ENCODE measurements around the gene PPP2R5C. TPM values are rescaled to one million over a fixed set of nuclear protein-coding genes. Genes with fewer than 3 reads are reported as not detected.

PPP2R5C gene
- total and polyA plus RNA-seq, 2 of the 4 experiments (the other 2 are of a cell fraction), result 65.9 to 78.7 TPM

GRCh38 chr14:101965181-101965544 lies 203.7 kb downstream of the PPP2R5C start:
- Histone ChIP-seq H4K91ac (ENCODE audit: insufficient read depth, low read depth, low read length) (peak overlapping the region; percentile 38; the same call in 1 of the 2 replicates), H3K27ac (ENCODE audit: insufficient read depth, low read length) (peak overlapping the region; percentile 95), H3K56ac (ENCODE audit: extremely low read depth, insufficient read depth, low read length) (peak overlapping the region; percentile 37; the same call in 1 of the 2 replicates), H2BK20ac (ENCODE audit: low read depth, low read length) (no peak overlapping the region), H3K14ac (replicated peaks; ENCODE audit: low read depth, low read length) (peak overlapping the region; percentile 94), H3K4me2 (ENCODE audit: low read depth, low read length) (peak overlapping the region; percentile 100), H4K8ac (ENCODE audit: low read depth in 2 of 2, low read length in 2 of 2) (peak overlapping the region; percentile 23 to 52; a peak in 3 of 4 replicates), H2AK5ac (ENCODE audit: low read depth, low read length) (peak overlapping the region; percentile 66), H2AFZ (replicated peaks; ENCODE audit: low read length, poor library complexity) (peak overlapping the region; percentile 92), H3K9ac (ENCODE audit: low read depth, low read length) (peak overlapping the region; percentile 91), H3K18ac (ENCODE audit: low read depth, low read length) (peak overlapping the region; percentile 4; the same call in 1 of the 2 replicates), H3K4me3 (ENCODE audit: insufficient read depth, low read depth, low read length) (peak overlapping the region; percentile 99), H3K23ac (ENCODE audit: low read depth, low read length) (peak overlapping the region; percentile 97), H2BK120ac (ENCODE audit: low read depth, low read length) (no peak overlapping the region; the same call in 1 of the 2 replicates), H2AK9ac (replicated peaks; ENCODE audit: low read depth, low read length, poor library complexity) (peak overlapping the region; percentile 96), H4K20me1 (ENCODE audit: insufficient read depth, low read length) (peaks cover 41% of the 10 kb centered on the region), H3K36me3 (ENCODE audit: control insufficient read depth, insufficient read depth, low read length) (peaks cover 8% of the 10 kb centered on the region), H4K5ac (ENCODE audit: low read depth, low read length) (no peak overlapping the region; the same call in 1 of the 2 replicates), H2BK15ac (ENCODE audit: low read depth, low read length) (0 out of 3 replicates have a peak overlapping the region, but pooled peaks have one; percentile 21), H3K9me1 (ENCODE audit: insufficient read depth, low read length) (peaks cover 16% of the 10 kb centered on the region), H3K79me1 (ENCODE audit: low read depth in 1 of 2, low read length in 2 of 2) (peaks cover 0 to 50% of the 10 kb centered on the region in 2 experiments; a peak in 3 of 4 replicates), H3K27me3 (ENCODE audit: control insufficient read depth, insufficient read depth, low read length) (no peaks in the 10 kb centered on the region), H3K4me1 (ENCODE audit: control insufficient read depth, insufficient read depth, low read length) (peaks cover 11% of the 10 kb centered on the region), H3K4ac (ENCODE audit: low read depth, low read length) (peak overlapping the region; percentile 74), H2BK5ac (ENCODE audit: low read depth, low read length, poor library complexity, severe bottlenecking) (peak overlapping the region; percentile 84), H3K9me3 (ENCODE audit: control insufficient read depth, insufficient read depth, low read length) (no peaks in the 10 kb centered on the region)
- BruUV-seq (replicated peaks), result no TSS peak
- ATAC-seq (ENCODE audit: low read depth), result peak; percentile 33
- 2% methylated on average over 19 of the region's 28 CpGs; no CpG with 5 or more reads in 1 of the 2 experiments for WGBS, 2 experiments (ENCODE audit: extremely low coverage in 2 of 2, insufficient read length in 1 of 2)
- dilution Hi-C loops (cut with HindIII; ENCODE audit: low sequenced_read_pairs, unreplicated experiment), result no loop called here
- ChIA-PET POLR2A (ENCODE audit: unreplicated experiment) (no interaction called here), CTCF (no interaction called here)
- DNase-seq, result peak; percentile 57
- intact Hi-C loops (cut with micrococcal nuclease), result no loop called here
- in situ Hi-C loops (cut with MboI; ENCODE audit: low sequenced_read_pairs), result loop anchor here (25.0 kb wide), 1 partner anchor 347 kb away; the partner anchor contains the start of genes MOK and ZNF839
- no peak for TF ChIP-seq BHLHE40 (IDR thresholded peaks at IDR 0.05; ENCODE audit: low read depth, low read length)
- TF ChIP-seq NFE2L2 (IDR thresholded peaks at IDR 0.05; ENCODE audit: low read depth, low read length), result no peak
- TF ChIP-seq FOS (IDR thresholded peaks at IDR 0.05; ENCODE audit: low read depth, low read length), result no peak
- TF ChIP-seq RAD21 (IDR thresholded peaks at IDR 0.05; ENCODE audit: low read length), result no peak
- peak; percentile 54 for TF ChIP-seq USF2 (IDR thresholded peaks at IDR 0.05; ENCODE audit: low read depth, low read length)
